Naive thymus-derived CD8-positive, alpha-beta T cell (primary cell): ENCODE measurements around the gene SORL1. TPM values are rescaled to one million over a fixed set of nuclear protein-coding genes. Genes with fewer than 3 reads are reported as not detected.
A peak's percentile ranks its signal among the peaks of the same experiment; 100 is the strongest.
"Not testable (repeated sequence)": the region's sequence is repeated elsewhere in the genome, so short reads cannot be mapped to it uniquely, and the experiment has no call there.

Source experiments
- ATAC-seq, 2 donors: fragments of 150-1000 bp; cut with Tn5 transposase in 1 of 2; sonication (Bioruptor Pico), chemical (Tn5 transposase) in 1 of 2; 1 replicate in 1 of 2; 2 replicates in 1 of 2; pipeline ENCODE4 v1.10.0; 2021; ENCODE audit warnings: mild to moderate bottlenecking in 2 of 2, moderate library complexity in 2 of 2
- POLR2A ChIA-PET: fragments of 350-600 bp; sonication (Branson Sonifier 250); formaldehyde crosslinking; loops from one replicate; lab custom pipeline; 2021; ENCODE audit warnings: antibody characterized with exemption; lab: Charles Lee
- DNase-seq, 10 donors: peaks; one replicate each; pipeline versions ENCODE4 v3.0.0 to v3.0.0-alpha.2; 2020 to 2022
- H3K27ac Mint-ChIP-seq, 10 donors: one replicate each; pipeline ENCODE4 v1.8.0; 2020 to 2022; ENCODE audit warnings: mild to moderate bottlenecking in 10 of 10, mixed read lengths in 10 of 10, moderate library complexity in 4 of 10, inconsistent platforms in 1 of 10
- H3K27me3 Mint-ChIP-seq, 5 donors: one replicate each; pipeline ENCODE4 v1.8.0; 2021 to 2022; ENCODE audit warnings: mixed read lengths in 5 of 5
- H3K36me3 Mint-ChIP-seq, 3 donors: one replicate each; pipeline ENCODE4 v1.8.0; 2020 to 2022; ENCODE audit warnings: mixed read lengths in 3 of 3, mild to moderate bottlenecking in 2 of 3, inconsistent platforms in 1 of 3
- H3K4me1 Mint-ChIP-seq, 4 donors: one replicate each; pipeline ENCODE4 v1.8.0; 2021 to 2022; ENCODE audit warnings: mixed read lengths in 4 of 4
- H3K4me3 Mint-ChIP-seq, 10 donors: one replicate each; pipeline ENCODE4 v1.8.0; 2020 to 2022; ENCODE audit warnings: mild to moderate bottlenecking in 10 of 10, mixed read lengths in 10 of 10, moderate library complexity in 6 of 10, inconsistent platforms in 1 of 10
- H3K9me3 Mint-ChIP-seq, 9 donors: one replicate each; pipeline ENCODE4 v1.8.0; 2020 to 2022; ENCODE audit warnings: mixed read lengths in 9 of 9, mild to moderate bottlenecking in 3 of 9, inconsistent platforms in 1 of 9, moderate library complexity in 1 of 9
- polyA plus RNA-seq, 3 donors: library from polyadenylated mRNA; unstranded; fragments of 300-500 nt; fragmentation: Illumina TruSeq; gene quantifications; one replicate each; pipeline ENCODE4 v1.2.3, GENCODE V29; 2021
- total RNA-seq, 8 experiments: library from RNA in 2 of 8; stranded (reverse) in 2 of 8; gene quantifications; one replicate each; pipeline ENCODE4 v1.2.3 and lab custom pipeline; 2021 to 2026

SORL1 gene
- total and polyA plus RNA-seq, 5 experiments from 2014 or later = 157 to 419 (median 230) TPM

GRCh38 chr11:121478895-121479697 lies 27.0 kb downstream of the SORL1 start:
- ATAC-seq = no peak
- Mint-ChIP-seq H3K27me3 (no peaks in the 10 kb centered on the region), H3K9me3 (no peaks in the 10 kb centered on the region), H3K36me3 (peaks cover 5 to 69% (median 8%) of the 10 kb centered on the region in 3 donors), H3K4me1 (peaks cover 40 to 85% (median 80%) of the 10 kb centered on the region in 4 donors), H3K4me3 (no peak overlapping the region), H3K27ac (peak overlapping the region in 8 of 10 donors; percentile 14 to 83 (median 43))
- DNase-seq = no peak
- POLR2A ChIA-PET = no interaction called here

DNA sequence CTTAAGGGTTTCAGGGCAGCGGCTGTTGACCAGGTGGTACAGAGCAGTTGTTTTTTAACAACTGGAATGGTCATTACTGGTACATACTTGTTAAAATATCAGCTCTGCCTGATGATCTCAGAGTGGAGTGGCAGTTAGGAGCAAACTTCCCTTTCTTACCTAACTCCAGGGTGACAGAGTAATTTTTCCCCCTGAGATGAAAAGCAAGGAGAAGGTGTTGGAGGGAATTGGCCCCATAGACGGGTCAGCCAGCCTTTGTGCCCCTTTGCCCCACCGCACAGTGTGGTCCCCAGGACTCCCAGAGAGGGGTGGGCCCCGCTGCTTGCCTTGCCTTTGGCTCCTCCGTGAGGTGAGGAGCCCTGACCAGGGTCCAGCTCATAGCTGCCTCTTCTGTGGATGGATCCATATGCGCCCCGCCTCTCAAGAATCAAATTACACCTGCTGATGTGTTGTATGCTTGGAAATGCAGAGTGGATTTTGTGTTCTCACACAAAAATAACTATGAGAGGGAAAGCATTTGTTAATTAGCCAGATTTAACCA lies 27.7 kb downstream of the SORL1 start:
- DNase-seq (no peak), ATAC-seq (no peak)
- H3K4me1 Mint-ChIP-seq = peaks cover 42 to 85% (median 80%) of the 10 kb centered on the region in 4 donors
- H3K4me3 Mint-ChIP-seq = no peak overlapping the region
- peaks cover 9 to 69% (median 10%) of the 10 kb centered on the region in 3 donors for H3K36me3 Mint-ChIP-seq
- H3K27me3 Mint-ChIP-seq = no peaks in the 10 kb centered on the region
- H3K27ac Mint-ChIP-seq = peak overlapping the region in 8 of 10 donors; percentile 7 to 88 (median 56)
- no peaks in the 10 kb centered on the region for H3K9me3 Mint-ChIP-seq
- POLR2A ChIA-PET = interaction anchor here (4.7 kb wide), 1 partner anchor 29 kb away, joined by 90 read pairs; the partner anchor contains the start of genes SORL1 and SORL1-AS1

GRCh38 chr11:121481484-121482230 lies 29.5 kb downstream of the SORL1 start:
- POLR2A ChIA-PET = interaction anchor here (0.5 to 4.7 kb wide), 8 partner anchors 13 to 190 kb away, joined by 3 to 90 read pairs (median 5); partner anchors contain the start of genes SORL1 and SORL1-AS1
- peak overlapping the region; percentile 66 to 91 (median 86) for H3K4me3 Mint-ChIP-seq

DNA sequence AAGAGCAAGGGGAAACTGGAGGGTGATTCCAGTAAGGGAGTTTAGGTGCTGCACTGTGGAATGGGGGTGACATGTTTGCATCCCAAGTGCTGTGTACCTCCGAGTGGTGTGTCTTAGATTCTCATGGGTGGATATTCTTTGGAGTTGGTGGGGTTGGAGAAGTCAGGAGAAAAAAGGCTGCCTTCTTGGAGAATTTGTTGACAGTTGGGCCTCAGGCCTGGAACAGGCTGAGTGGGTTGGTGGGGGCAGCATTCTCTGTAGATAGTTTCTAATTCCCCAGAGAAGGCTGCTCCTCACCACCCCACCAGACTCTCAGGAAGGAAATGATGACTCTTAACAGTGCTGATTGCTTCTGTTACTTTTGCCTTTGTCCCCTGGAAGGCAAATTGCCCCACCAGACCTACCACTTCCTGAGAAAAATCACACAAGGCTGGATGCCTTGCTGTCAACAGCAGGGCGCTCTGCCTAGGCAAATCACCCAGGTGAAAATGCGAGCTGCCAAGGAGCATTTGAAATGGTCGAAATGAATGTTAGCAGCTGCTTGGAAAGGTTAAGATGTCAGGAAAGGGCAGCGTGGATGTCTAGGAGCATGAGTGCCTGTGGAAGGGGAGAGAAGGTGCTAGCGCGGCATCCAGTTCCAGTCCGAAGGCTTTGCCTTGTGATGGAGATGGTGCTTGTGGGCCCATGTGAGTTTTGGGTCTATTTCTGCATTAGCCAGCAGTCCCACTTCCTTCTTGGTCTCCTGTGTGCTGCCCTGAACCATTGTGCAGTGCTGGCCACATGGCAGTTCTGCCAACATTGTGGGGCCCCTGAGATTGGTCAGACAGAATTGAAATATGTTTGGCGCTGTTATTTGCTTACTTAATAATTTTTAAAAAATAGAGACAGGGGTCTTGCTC lies 30.4 kb downstream of the SORL1 start:
- Mint-ChIP-seq H3K4me3 (peak overlapping the region; percentile 66 to 91 (median 86)), H3K27me3 (no peaks in the 10 kb centered on the region), H3K4me1 (peaks cover 38 to 80% (median 72%) of the 10 kb centered on the region in 4 donors), H3K36me3 (peaks cover 9 to 66% (median 10%) of the 10 kb centered on the region in 3 donors), H3K27ac (peak overlapping the region; percentile 73 to 97 (median 94)), H3K9me3 (no peaks in the 10 kb centered on the region)
- peak; percentile 25 to 79 (median 61) for DNase-seq
- POLR2A ChIA-PET = interaction anchor here (1.1 to 4.7 kb wide), 7 partner anchors 14 to 55 kb away, joined by 4 to 90 read pairs (median 7); partner anchors contain the start of genes SORL1 and SORL1-AS1
- peak; percentile 86 to 88 for ATAC-seq

More at GRCh38 chr11:121481484-121482230, 29.5 kb downstream of the SORL1 start:
- Mint-ChIP-seq H3K36me3 (peaks cover 9 to 69% (median 10%) of the 10 kb centered on the region in 3 donors), H3K4me1 (peaks cover 37 to 80% (median 73%) of the 10 kb centered on the region in 4 donors), H3K27ac (peak overlapping the region; percentile 73 to 97 (median 94))
- H3K27me3 Mint-ChIP-seq, H3K9me3 Mint-ChIP-seq: not testable (repeated sequence)
- peak; percentile 79 to 87 for ATAC-seq
- DNase-seq = peak in 8 of 10 donors; percentile 24 to 83 (median 66)

DNA sequence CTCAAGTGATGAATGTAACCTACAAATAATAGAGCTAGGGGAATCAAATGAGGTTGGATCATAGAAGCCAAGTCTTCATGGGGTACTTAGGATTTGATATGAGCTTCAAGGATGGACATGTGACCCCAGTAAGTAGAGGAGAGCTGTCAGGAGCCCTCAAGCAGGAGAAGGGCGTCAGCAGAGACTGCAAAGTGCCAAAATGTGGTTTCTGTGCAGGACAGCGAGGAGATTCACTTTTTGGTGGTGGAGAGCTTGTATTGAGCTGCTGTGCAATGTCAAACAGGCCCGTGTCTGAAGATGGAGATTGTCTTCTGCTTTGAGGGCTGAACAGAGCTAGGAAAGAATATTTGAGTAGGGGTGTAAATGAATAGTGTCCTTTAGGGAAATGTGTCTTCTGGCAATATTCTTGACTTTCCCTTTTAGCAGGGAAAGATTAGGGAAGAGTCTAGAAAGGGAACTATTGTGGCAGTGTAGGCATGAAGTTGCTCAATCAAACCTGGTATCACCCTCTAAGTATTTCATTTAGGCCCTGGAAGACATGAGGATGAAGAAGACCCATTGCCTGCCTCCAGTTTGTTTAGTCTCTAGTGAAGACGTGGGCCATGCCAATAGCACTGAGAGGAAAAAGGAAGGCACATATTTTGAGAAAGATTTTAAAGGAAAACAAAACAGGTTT lies 31.8 kb downstream of the SORL1 start:
- peaks cover 9 to 63% (median 17%) of the 10 kb centered on the region in 3 donors for H3K36me3 Mint-ChIP-seq
- H3K4me1 Mint-ChIP-seq = peaks cover 43 to 83% (median 74%) of the 10 kb centered on the region in 4 donors
- DNase-seq (peak in 1 of 10 donors; percentile 20), ATAC-seq (no peak)
- no peaks in the 10 kb centered on the region for H3K9me3 Mint-ChIP-seq
- peak overlapping the region in 8 of 10 donors; percentile 1 to 91 (median 52) for H3K4me3 Mint-ChIP-seq
- H3K27ac Mint-ChIP-seq = peak overlapping the region; percentile 73 to 97 (median 92)
- POLR2A ChIA-PET = interaction anchor here (1.2 to 4.7 kb wide), 6 partner anchors 9 to 57 kb away, joined by 4 to 90 read pairs (median 6); partner anchors contain the start of genes SORL1 and SORL1-AS1
- no peaks in the 10 kb centered on the region for H3K27me3 Mint-ChIP-seq

DNA sequence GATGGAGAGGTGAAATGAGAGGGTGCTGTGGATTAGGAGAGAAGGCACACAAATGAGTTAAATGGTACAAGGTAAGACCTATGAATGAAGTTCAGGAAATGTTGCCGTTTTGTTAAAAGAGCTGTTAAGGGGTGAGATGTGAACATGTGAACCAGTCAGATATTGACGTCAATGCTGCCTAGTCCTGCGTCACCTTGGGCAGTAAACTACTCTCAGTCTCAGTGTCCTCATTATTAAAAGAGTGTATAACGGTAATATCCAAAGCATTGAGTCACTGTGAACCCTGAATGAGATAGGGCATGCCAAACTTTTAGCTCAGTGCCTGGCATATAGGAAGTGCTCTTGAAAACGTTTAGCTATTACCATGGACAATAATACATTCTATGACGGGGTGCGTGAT lies 33.1 kb downstream of the SORL1 start:
- Mint-ChIP-seq H3K4me1 (peaks cover 49 to 84% (median 76%) of the 10 kb centered on the region in 4 donors), H3K27me3 (no peaks in the 10 kb centered on the region), H3K9me3 (no peaks in the 10 kb centered on the region), H3K4me3 (peak overlapping the region in 3 of 10 donors; percentile 5 to 40 (median 8)), H3K27ac (peak overlapping the region; percentile 70 to 97 (median 88)), H3K36me3 (peaks cover 15 to 64% (median 26%) of the 10 kb centered on the region in 3 donors)
- no peak for DNase-seq
- ATAC-seq = no peak
- POLR2A ChIA-PET = interaction anchor here (0.8 to 1.0 kb wide), 2 partner anchors 21 to 33 kb away, joined by 3 to 5 read pairs; no protein-coding TSS in a partner anchor

GRCh38 chr11:121486054-121486453 lies 33.9 kb downstream of the SORL1 start:
- H3K4me3 Mint-ChIP-seq = no peak overlapping the region
- POLR2A ChIA-PET = interaction anchor here (0.7 to 1.0 kb wide), 3 partner anchors 33 to 159 kb away, joined by 3 to 5 read pairs (median 5); no protein-coding TSS in a partner anchor
- peak overlapping the region in 8 of 10 donors; percentile 60 to 97 (median 82) for H3K27ac Mint-ChIP-seq
- DNase-seq = no peak
- ATAC-seq = no peak
- no peaks in the 10 kb centered on the region for H3K27me3 Mint-ChIP-seq
- H3K9me3 Mint-ChIP-seq = no peaks in the 10 kb centered on the region
- H3K4me1 Mint-ChIP-seq = peaks cover 54 to 84% (median 75%) of the 10 kb centered on the region in 4 donors
- H3K36me3 Mint-ChIP-seq = peaks cover 15 to 69% (median 29%) of the 10 kb centered on the region in 3 donors

- Mint-ChIP-seq H3K27ac (peak overlapping the region in 9 of 10 donors; percentile 36 to 91 (median 76)), H3K9me3 (no peaks in the 10 kb centered on the region), H3K4me3 (no peak overlapping the region), H3K27me3 (no peaks in the 10 kb centered on the region), H3K36me3 (peaks cover 15 to 79% (median 29%) of the 10 kb centered on the region in 3 donors), H3K4me1 (peaks cover 53 to 84% (median 77%) of the 10 kb centered on the region in 4 donors)
- POLR2A ChIA-PET = interaction anchor here (0.9 to 2.2 kb wide), 3 partner anchors 21 to 37 kb away, joined by 3 to 15 read pairs (median 4); partner anchors contain the start of genes SORL1 and SORL1-AS1
- DNase-seq (no peak), ATAC-seq (no peak)
Measured at GRCh38 chr11:121487191-121487590, 35.1 kb downstream of the SORL1 start.

- H3K27me3 Mint-ChIP-seq = no peaks in the 10 kb centered on the region
- DNase-seq = no peak
- H3K4me3 Mint-ChIP-seq = peak overlapping the region in 1 of 10 donors; percentile 4
- ATAC-seq = no peak
- peaks cover 49 to 75% (median 71%) of the 10 kb centered on the region in 4 donors for H3K4me1 Mint-ChIP-seq
- H3K9me3 Mint-ChIP-seq = no peaks in the 10 kb centered on the region
- POLR2A ChIA-PET = interaction anchor here (0.6 to 2.2 kb wide), 2 partner anchors 36 to 72 kb away, joined by 5 to 15 read pairs; partner anchors contain the start of genes SORL1 and SORL1-AS1
- H3K27ac Mint-ChIP-seq = peak overlapping the region; percentile 48 to 88 (median 76)
- H3K36me3 Mint-ChIP-seq = peaks cover 15 to 87% (median 30%) of the 10 kb centered on the region in 3 donors
Measured at GRCh38 chr11:121488170-121488569, 36.1 kb downstream of the SORL1 start.

DNA sequence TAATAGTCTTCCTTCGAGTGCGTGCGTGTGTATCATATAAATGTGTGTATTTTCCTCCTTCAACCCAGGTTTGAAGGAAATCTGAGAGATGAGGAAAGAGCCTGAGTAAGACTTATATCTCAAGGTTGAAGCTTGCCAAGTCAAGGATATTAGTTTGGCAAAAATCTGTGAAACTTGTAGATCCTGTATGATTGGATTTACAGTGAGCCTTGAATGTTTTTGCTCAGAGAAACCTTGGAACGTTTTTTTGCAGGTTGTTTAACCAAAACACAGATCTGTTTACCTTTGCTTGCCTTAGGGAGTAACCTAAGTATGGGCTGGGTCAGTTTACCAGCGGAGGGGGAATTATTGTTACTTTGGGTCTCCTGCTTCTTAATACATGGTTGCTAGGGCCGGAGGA lies 36.5 kb downstream of the SORL1 start:
- POLR2A ChIA-PET = interaction anchor here (0.6 to 2.2 kb wide), 2 partner anchors 37 to 73 kb away, joined by 5 to 15 read pairs; partner anchors contain the start of genes SORL1 and SORL1-AS1
- Mint-ChIP-seq H3K4me3 (peak overlapping the region in 1 of 10 donors; percentile 4), H3K4me1 (peaks cover 50 to 75% (median 71%) of the 10 kb centered on the region in 4 donors), H3K27me3 (no peaks in the 10 kb centered on the region), H3K36me3 (peaks cover 15 to 88% (median 33%) of the 10 kb centered on the region in 3 donors), H3K27ac (peak overlapping the region; percentile 4 to 88 (median 76)), H3K9me3 (no peaks in the 10 kb centered on the region)
- ATAC-seq (no peak), DNase-seq (no peak)
